HT1080 (cell line): ENCODE measurements around the gene LMNB1. TPM values are rescaled to one million over a fixed set of nuclear protein-coding genes. Genes with fewer than 3 reads are reported as not detected.
"Not testable (repeated sequence)": the region's sequence is repeated elsewhere in the genome, so short reads cannot be mapped to it uniquely, and the experiment has no call there.

Experiments
- DNase-seq: peaks from one replicate; pipeline ENCODE4 v3.0.0-alpha.2; 2015; ENCODE audit warnings: low read depth
- polyA plus RNA-seq, 2 experiments: library from polyadenylated mRNA; depleted of rRNA; stranded (reverse); fragments of >200 nt; gene quantifications; 2 replicates each; pipeline ENCODE4 v1.2.3, GENCODE V29; 2015
- total RNA-seq: library from RNA; depleted of rRNA; stranded (reverse); fragments of >200 nt; shearing (Covaris generic); gene quantifications from 2 replicates; pipeline ENCODE4 v1.2.3, GENCODE V29; 2014; rRNA removed

LMNB1 gene
- 91.0 and 129 TPM in 2 replicates for total RNA-seq
- polyA plus RNA-seq (2015; cell fraction: cytosol; rRNA removed): 85.9 and 93.6 TPM in 2 replicates
- 162 and 170 TPM in 2 replicates for polyA plus RNA-seq (2015; cell fraction: nucleus; rRNA removed)

GRCh38 chr5:126776499-126777256 is at the start of gene LMNB1:
LMNB1 (plus strand) TSS chr5:126777136; CDS start chr5:126777509, 373 bp downstream.
- DNase-seq: peak; percentile 99

GRCh38 chr5:126732716-126733115 is 44.2 kb upstream of the LMNB1 start:
- no peak for DNase-seq

- DNase-seq: not testable (repeated sequence)
Measured at GRCh38 chr5:126734573-126734972, 42.4 kb upstream of the LMNB1 start.

- no peak for DNase-seq
Measured at GRCh38 chr5:126736141-126736540, 40.8 kb upstream of the LMNB1 start.

GRCh38 chr5:126741361-126741760 is 35.6 kb upstream of the LMNB1 start:
- DNase-seq: no peak

GRCh38 chr5:126742425-126742824 is 34.5 kb upstream of the LMNB1 start:
- DNase-seq: no peak

- no peak for DNase-seq
Measured at GRCh38 chr5:126744836-126745235, 32.1 kb upstream of the LMNB1 start.

- DNase-seq: no peak
Measured at GRCh38 chr5:126745259-126745992, 31.5 kb upstream of the LMNB1 start.

- DNase-seq: no peak
Measured at GRCh38 chr5:126746290-126746689, 30.6 kb upstream of the LMNB1 start.

- DNase-seq: no peak
Measured at GRCh38 chr5:126752081-126752785, 24.7 kb upstream of the LMNB1 start.

GRCh38 chr5:126753227-126753626 is 23.7 kb upstream of the LMNB1 start:
- no peak for DNase-seq

- DNase-seq: no peak
Measured at GRCh38 chr5:126754609-126755008, 22.3 kb upstream of the LMNB1 start.

GRCh38 chr5:126755593-126755992 is 21.3 kb upstream of the LMNB1 start:
- DNase-seq: no peak

- no peak for DNase-seq
Measured at GRCh38 chr5:126757713-126758357, 19.1 kb upstream of the LMNB1 start.

GRCh38 chr5:126763371-126763770 is 13.6 kb upstream of the LMNB1 start:
- DNase-seq: no peak

GRCh38 chr5:126769703-126770102 is 7.2 kb upstream of the LMNB1 start:
- no peak for DNase-seq

GRCh38 chr5:126773536-126773935 is 3.4 kb upstream of the LMNB1 start:
- DNase-seq: not testable (repeated sequence)

- not testable (repeated sequence) for DNase-seq
Measured at GRCh38 chr5:126774595-126774994, 2.3 kb upstream of the LMNB1 start.

- peak; percentile 50 for DNase-seq
Measured at GRCh38 chr5:126777257-126777974, 480 bp downstream of the LMNB1 start.

- peak; percentile 97 for DNase-seq
Measured at GRCh38 chr5:126777975-126778674, 1.2 kb downstream of the LMNB1 start.
